Neutrophil (primary cell): ENCODE measurements around the gene BMAL1.

Experiments used
- H3K27ac ChIP-seq: fragments of 200-600 bp; sonication (generic); 2 replicates; pipeline ENCODE4 v1.5.1; 2016; ENCODE audit warnings: mild to moderate bottlenecking, moderate library complexity
- H3K27me3 ChIP-seq: fragments of 200-600 bp; sonication (generic); 2 replicates; pipeline ENCODE4 v1.6.0; 2016; ENCODE audit warnings: mild to moderate bottlenecking
- H3K36me3 ChIP-seq: fragments of 200-600 bp; sonication (generic); 2 replicates; pipeline ENCODE4 v1.5.1; 2017
- H3K4me1 ChIP-seq, 2 experiments: fragments of 200-600 bp in 1 of 2; sonication (generic) in 1 of 2; 1 replicate in 1 of 2; 2 replicates in 1 of 2; pipeline versions ENCODE4 v1.5.1 to v1.6.1; 2013 to 2016; ENCODE audit warnings: low read depth in 1 of 2, low read length in 1 of 2, mild to moderate bottlenecking in 1 of 2, moderate library complexity in 1 of 2; ENCODE audit not compliant: control insufficient read depth in 1 of 2, insufficient read depth in 1 of 2
- H3K4me3 ChIP-seq, 2 experiments: fragments of 200-600 bp in 1 of 2; sonication (generic) in 1 of 2; 1 replicate in 1 of 2; 2 replicates in 1 of 2; pipeline ENCODE4 v1.5.1; 2013 to 2016; ENCODE audit warnings: low read depth in 1 of 2, low read length in 1 of 2, mild to moderate bottlenecking in 1 of 2, moderate library complexity in 1 of 2
- H3K9me3 ChIP-seq: fragments of 200-600 bp; sonication (generic); 2 replicates; pipeline ENCODE4 v1.5.1; 2016
- CTCF ChIP-seq: fragments of 200-600 bp; sonication (generic); IDR thresholded peaks from 2 replicates; pipeline ENCODE4 v1.5.1; 2016; ENCODE audit warnings: antibody characterized with exemption

BMAL1 gene

GRCh38 chr11:13261591-13262061 is 16.0 kb upstream of the BMAL1 start:
- Histone ChIP-seq H3K36me3 (no peaks in the 10 kb centered on the region), H3K27ac (no peak overlapping the region), H3K4me3 (no peak overlapping the region), H3K27me3 (peaks cover 78% of the 10 kb centered on the region), H3K4me1 (no peaks in the 10 kb centered on the region), H3K9me3 (no peaks in the 10 kb centered on the region)
- no peak for TF ChIP-seq CTCF

GRCh38 chr11:13262096-13262495 is 15.5 kb upstream of the BMAL1 start:
- no peaks in the 10 kb centered on the region for H3K36me3 ChIP-seq
- H3K27me3 ChIP-seq: peaks cover 77% of the 10 kb centered on the region
- H3K4me3 ChIP-seq: no peak overlapping the region
- no peaks in the 10 kb centered on the region for H3K9me3 ChIP-seq
- no peak overlapping the region for H3K27ac ChIP-seq
- no peaks in the 10 kb centered on the region for H3K4me1 ChIP-seq
- TF ChIP-seq CTCF: no peak

- Histone ChIP-seq H3K36me3 (no peaks in the 10 kb centered on the region), H3K27me3 (peaks cover 96% of the 10 kb centered on the region), H3K4me1 (peaks cover 4 to 5% of the 10 kb centered on the region in 2 experiments), H3K4me3 (no peak overlapping the region), H3K9me3 (no peaks in the 10 kb centered on the region), H3K27ac (no peak overlapping the region)
- TF ChIP-seq CTCF: no peak
Measured at GRCh38 chr11:13268791-13269190, 8.8 kb upstream of the BMAL1 start.

- no peak for TF ChIP-seq CTCF
- Histone ChIP-seq H3K4me3 (no peak overlapping the region), H3K9me3 (no peaks in the 10 kb centered on the region), H3K27me3 (peaks cover 96% of the 10 kb centered on the region), H3K36me3 (no peaks in the 10 kb centered on the region), H3K4me1 (peaks cover 4 to 5% of the 10 kb centered on the region in 2 experiments), H3K27ac (no peak overlapping the region)
Measured at GRCh38 chr11:13269775-13270174, 7.8 kb upstream of the BMAL1 start.

GRCh38 chr11:13271060-13271693 is 6.4 kb upstream of the BMAL1 start:
- peaks cover 4 to 6% of the 10 kb centered on the region in 2 experiments for H3K4me1 ChIP-seq
- no peaks in the 10 kb centered on the region for H3K9me3 ChIP-seq
- H3K4me3 ChIP-seq: no peak overlapping the region
- peaks cover 96% of the 10 kb centered on the region for H3K27me3 ChIP-seq
- H3K36me3 ChIP-seq: no peaks in the 10 kb centered on the region
- TF ChIP-seq CTCF: no peak
- no peak overlapping the region for H3K27ac ChIP-seq
